WTC11 (cell line): ENCODE measurements around the gene HLA-DQB1. TPM values are rescaled to one million over a fixed set of nuclear protein-coding genes. Genes with fewer than 3 reads are reported as not detected.

Experiments
- ATAC-seq: fragments of 200-7000 bp; cut with Tn5 transposase; 2 replicates; pipeline ENCODE4 v1.10.0; 2021; ENCODE audit warnings: mild to moderate bottlenecking, moderate library complexity
- CTCF ChIA-PET: fragments of 300-600 bp; sonication (Branson Sonifier 250); formaldehyde crosslinking; loops from one replicate; lab custom pipeline; 2021; ENCODE audit warnings: antibody characterized with exemption; lab: Charles Lee
- POLR2A ChIA-PET: fragments of 350-600 bp; sonication (Branson Sonifier 250); formaldehyde crosslinking; loops from one replicate; lab custom pipeline; 2021; ENCODE audit warnings: antibody characterized with exemption; lab: Charles Lee
- DNase-seq: peaks from one replicate; pipeline ENCODE4 v3.0.0; 2021; ENCODE audit warnings: low spot score
- H3K27ac Mint-ChIP-seq: 2 replicates; pipeline ENCODE4 v1.8.0; 2021; ENCODE audit warnings: mixed read lengths
- H3K27me3 Mint-ChIP-seq: 2 replicates; pipeline ENCODE4 v1.8.0; 2021; ENCODE audit warnings: low read depth, mild to moderate bottlenecking, moderate library complexity, mixed read lengths
- H3K36me3 Mint-ChIP-seq: 2 replicates; pipeline ENCODE4 v1.8.0; 2021; ENCODE audit warnings: mixed read lengths
- H3K4me1 Mint-ChIP-seq: 2 replicates; pipeline ENCODE4 v1.8.0; 2022; ENCODE audit warnings: mixed read lengths
- H3K4me3 Mint-ChIP-seq: 2 replicates; pipeline ENCODE4 v1.8.0; 2021; ENCODE audit warnings: mild to moderate bottlenecking, moderate library complexity, mixed read lengths
- H3K9me3 Mint-ChIP-seq: 2 replicates; pipeline ENCODE4 v1.8.0; 2021; ENCODE audit warnings: mixed read lengths
- CDX4 ChIP-seq: fragments of 250-450 bp; sonication (Bioruptor Pico); IDR thresholded peaks from 2 replicates; pipeline ENCODE4 v1.9.0; 2021; ENCODE audit warnings: moderate library complexity, mild to moderate bottlenecking, inconsistent platforms, borderline replicate concordance
- ELF4 ChIP-seq: sonication (generic); formaldehyde crosslinking; IDR thresholded peaks from 2 replicates; pipeline ENCODE4 v1.8.1; 2022; ENCODE audit warnings: low read depth, mild to moderate bottlenecking, moderate library complexity, missing genetic modification reagents
- ERG ChIP-seq: fragments of 250-450 bp; sonication (Bioruptor Pico); IDR thresholded peaks from 2 replicates; pipeline ENCODE4 v1.8.0; 2021; ENCODE audit warnings: mild to moderate bottlenecking
- ESRRA ChIP-seq: sonication (generic); formaldehyde crosslinking; IDR thresholded peaks from 2 replicates; pipeline ENCODE4 v1.8.1; 2022; ENCODE audit warnings: mild to moderate bottlenecking, missing genetic modification reagents, borderline replicate concordance
- FOXK1 ChIP-seq: sonication (generic); formaldehyde crosslinking; IDR thresholded peaks from 2 replicates; pipeline ENCODE4 v1.8.0; 2022; ENCODE audit warnings: mild to moderate bottlenecking, moderate library complexity, missing genetic modification reagents
- GRHL2 ChIP-seq: fragments of 250-450 bp; sonication (Bioruptor Pico); IDR thresholded peaks from 2 replicates; pipeline ENCODE4 v1.8.0; 2022; ENCODE audit warnings: mild to moderate bottlenecking, moderate library complexity; ENCODE audit not compliant: insufficient replicate concordance, severe bottlenecking
- GTF2I ChIP-seq: fragments of 250-450 bp; sonication (Bioruptor Pico); conservative IDR thresholded peaks from 2 replicates; pipeline ENCODE4 v1.4.0; 2021; ENCODE audit warnings: mild to moderate bottlenecking
- IRF1 ChIP-seq: sonication (generic); formaldehyde crosslinking; IDR thresholded peaks from 2 replicates; pipeline ENCODE4 v1.8.0; 2023; ENCODE audit warnings: missing genetic modification reagents
- MAX ChIP-seq: sonication (generic); formaldehyde crosslinking; IDR thresholded peaks from 2 replicates; pipeline ENCODE4 v1.8.0; 2022; ENCODE audit warnings: mild to moderate bottlenecking, missing genetic modification reagents
- MLX ChIP-seq: sonication (generic); formaldehyde crosslinking; IDR thresholded peaks from 2 replicates; pipeline ENCODE4 v1.8.1; 2023; ENCODE audit warnings: mild to moderate bottlenecking, missing genetic modification reagents, moderate library complexity
- PREB ChIP-seq: sonication (generic); formaldehyde crosslinking; IDR thresholded peaks from 2 replicates; pipeline ENCODE4 v1.8.1; 2022; ENCODE audit warnings: mild to moderate bottlenecking, missing genetic modification reagents, moderate library complexity, borderline replicate concordance
- RORB ChIP-seq: fragments of 250-450 bp; sonication (Bioruptor Pico); IDR thresholded peaks from 2 replicates; pipeline ENCODE4 v1.9.0; 2021; ENCODE audit warnings: mild to moderate bottlenecking
- TP53 ChIP-seq: sonication (generic); formaldehyde crosslinking; IDR thresholded peaks from 2 replicates; pipeline ENCODE4 v1.8.1; 2023; ENCODE audit warnings: mild to moderate bottlenecking, missing genetic modification reagents
- USF2 ChIP-seq: sonication (generic); formaldehyde crosslinking; IDR thresholded peaks from 2 replicates; pipeline ENCODE4 v1.8.1; 2023; ENCODE audit warnings: mild to moderate bottlenecking, missing genetic modification reagents, moderate library complexity
- ZBTB21 ChIP-seq: sonication (generic); formaldehyde crosslinking; IDR thresholded peaks from 2 replicates; pipeline ENCODE4 v1.8.1; 2023; ENCODE audit warnings: mild to moderate bottlenecking, missing genetic modification reagents, borderline replicate concordance
- ZNF263 ChIP-seq: sonication (generic); formaldehyde crosslinking; IDR thresholded peaks from 2 replicates; pipeline ENCODE4 v1.8.1; 2022; ENCODE audit warnings: low read depth, mild to moderate bottlenecking, moderate library complexity, missing genetic modification reagents
- ZNF317 ChIP-seq: sonication (generic); formaldehyde crosslinking; IDR thresholded peaks from 2 replicates; pipeline ENCODE4 v1.8.1; 2023; ENCODE audit warnings: low read depth, mild to moderate bottlenecking, moderate library complexity, missing genetic modification reagents, borderline replicate concordance
- ZNF512 ChIP-seq: sonication (generic); formaldehyde crosslinking; IDR thresholded peaks from 2 replicates; pipeline ENCODE4 v1.8.1; 2022; ENCODE audit warnings: missing genetic modification reagents, borderline replicate concordance
- ZNF532 ChIP-seq: fragments of 250-450 bp; sonication (Bioruptor Pico); IDR thresholded peaks from 2 replicates; pipeline ENCODE4 v1.9.0; 2021; ENCODE audit warnings: mild to moderate bottlenecking, borderline replicate concordance
- ZSCAN18 ChIP-seq: fragments of 250-450 bp; sonication (Bioruptor Pico); IDR thresholded peaks from 2 replicates; pipeline ENCODE4 v2.1.2; 2022; ENCODE audit warnings: mild to moderate bottlenecking, moderate library complexity
- total RNA-seq: library from RNA; stranded (reverse); gene quantifications from 3 replicates; pipeline ENCODE4 v1.2.3, GENCODE V29; 2021

HLA-DQB1 gene
- total RNA-seq, 1 experiment from 2014 or later, result 0.83 TPM

- Mint-ChIP-seq H3K4me1 (no peaks in the 10 kb centered on the region), H3K27me3 (peaks cover 20% of the 10 kb centered on the region), H3K36me3 (no peaks in the 10 kb centered on the region), H3K9me3 (no peaks in the 10 kb centered on the region), H3K4me3 (no peak overlapping the region), H3K27ac (no peak overlapping the region)
- TF ChIP-seq ZNF532 (CRISPR knock-in tag), result no peak
- TF ChIP-seq GTF2I (CRISPR knock-in tag), result no peak
- TF ChIP-seq IRF1 (CRISPR knock-in tag), result no peak
- TF ChIP-seq ZNF512 (CRISPR knock-in tag), result no peak
- no peak for TF ChIP-seq ESRRA (CRISPR knock-in tag)
- no peak for TF ChIP-seq CDX4 (CRISPR knock-in tag)
- TF ChIP-seq ZNF317 (CRISPR knock-in tag), result no peak
- TF ChIP-seq USF2 (CRISPR knock-in tag), result no peak
- TF ChIP-seq TP53 (CRISPR knock-in tag), result no peak
- no peak for TF ChIP-seq ZBTB21 (CRISPR knock-in tag)
- TF ChIP-seq RORB (CRISPR knock-in tag), result no peak
- no peak for TF ChIP-seq PREB
- TF ChIP-seq FOXK1 (CRISPR knock-in tag), result no peak
- ChIA-PET CTCF (no interaction called here), POLR2A (interaction anchor here (0.5 kb wide), 1 partner anchor 696 kb away, joined by 3 read pairs; no protein-coding TSS in a partner anchor)
- ATAC-seq, result no peak
- DNase-seq, result no peak
Observed at GRCh38 chr6:32637883-32638282, 28.6 kb downstream of the HLA-DQB1 start.

- Mint-ChIP-seq H3K4me3 (no peak within 1 kb of the TSS), H3K27me3 (peaks cover 20% of the 10 kb centered on the region), H3K27ac (no peak within 1 kb of the TSS), H3K36me3 (no peaks in the 10 kb centered on the region), H3K9me3 (no peaks in the 10 kb centered on the region), H3K4me1 (no peaks in the 10 kb centered on the region)
- ChIA-PET CTCF (no interaction called here), POLR2A (interaction anchor here (0.5 kb wide), 1 partner anchor 697 kb away, joined by 3 read pairs; no protein-coding TSS in a partner anchor)
- ATAC-seq, result peak; percentile 30; the same call in 1 of the 2 replicates
- DNase-seq, result no peak
- TF ChIP-seq MAX (no peak), ELF4 (CRISPR knock-in tag) (no peak), ZSCAN18 (CRISPR knock-in tag) (no peak), ZNF317 (CRISPR knock-in tag) (no peak), ZNF263 (no peak), MLX (no peak), GRHL2 (CRISPR knock-in tag) (no peak), RORB (CRISPR knock-in tag) (no peak), ERG (CRISPR knock-in tag) (no peak)
Observed at GRCh38 chr6:32637219-32637880, 29.1 kb downstream of the HLA-DQB1 start, which contains the start of gene HLA-DQA1. TSS of gene HLA-DQA1 (plus strand) at chr6:32637406. CDS start at chr6:32637459, 53 bp downstream.
